Measurements from ENCODE around the gene MYL2. TPM values are rescaled to one million over a fixed set of nuclear protein-coding genes. Genes with fewer than 3 reads are reported as not detected.

Gene MYL2
- total RNA-seq, 2 experiments from 2014 or later = not detected

GRCh38 chr12:110896559-110896958 is 23.8 kb downstream of the MYL2 start:
- H3K4me3 Mint-ChIP-seq = no peak overlapping the region
- Histone ChIP-seq H3K4me1 (ENCODE audit: insufficient read depth, low read length) (peaks cover 4% of the 10 kb centered on the region), H3K27ac (ENCODE audit: low read depth in 1 of 2, low read length in 2 of 2) (no peak overlapping the region), H3K36me3 (ENCODE audit: insufficient read depth, low read length) (no peaks in the 10 kb centered on the region), H3K27me3 (ENCODE audit: control insufficient read depth in 1 of 2, insufficient read depth in 2 of 2, low read length in 2 of 2) (no peaks in the 10 kb centered on the region), H3K9me3 (ENCODE audit: control insufficient read depth in 1 of 2, insufficient read depth in 1 of 2, low read length in 2 of 2) (no peaks in the 10 kb centered on the region), H3K4me3 (ENCODE audit: low read length) (no peak overlapping the region)
- H3K36me3 Mint-ChIP-seq (ENCODE audit: low read depth) = no peaks in the 10 kb centered on the region
- POLR2A ChIA-PET = no interaction called here
- TF ChIP-seq CTCF (IDR thresholded peaks at IDR 0.05) = no peak
- CTCF ChIA-PET = interaction anchor here (1.6 kb wide), 1 partner anchor 9 kb away, joined by 7 read pairs; no protein-coding TSS in a partner anchor
- H3K27ac Mint-ChIP-seq = no peak overlapping the region
- DNase-seq = no peak
- peaks cover 13% of the 10 kb centered on the region for H3K27me3 Mint-ChIP-seq
- no peaks in the 10 kb centered on the region for H3K4me1 Mint-ChIP-seq (ENCODE audit: low read depth)
- ATAC-seq (ENCODE audit: poor library complexity) = no peak
- intact Hi-C loops (cut with DNase I, micrococcal nuclease) = no loop called here
- H3K9me3 Mint-ChIP-seq = no peaks in the 10 kb centered on the region

GRCh38 chr12:110893956-110894355 is 26.4 kb downstream of the MYL2 start:
- H3K4me3 ChIP-seq (ENCODE audit: low read length) = no peak overlapping the region
- ChIA-PET POLR2A (no interaction called here), CTCF (no interaction called here)
- H3K9me3 ChIP-seq (ENCODE audit: control insufficient read depth in 1 of 2, insufficient read depth in 1 of 2, low read length in 2 of 2) = no peaks in the 10 kb centered on the region
- Mint-ChIP-seq H3K4me3 (no peak overlapping the region), H3K4me1 (ENCODE audit: low read depth) (no peaks in the 10 kb centered on the region), H3K36me3 (ENCODE audit: low read depth) (no peaks in the 10 kb centered on the region), H3K27ac (no peak overlapping the region), H3K27me3 (peaks cover 13% of the 10 kb centered on the region), H3K9me3 (no peaks in the 10 kb centered on the region)
- no peaks in the 10 kb centered on the region for H3K36me3 ChIP-seq (ENCODE audit: insufficient read depth, low read length)
- no peak for TF ChIP-seq CTCF (IDR thresholded peaks at IDR 0.05)
- H3K27ac ChIP-seq (ENCODE audit: low read depth in 1 of 2, low read length in 2 of 2) = no peak overlapping the region
- no peaks in the 10 kb centered on the region for H3K27me3 ChIP-seq (ENCODE audit: control insufficient read depth in 1 of 2, insufficient read depth in 2 of 2, low read length in 2 of 2)
- no peak for ATAC-seq (ENCODE audit: poor library complexity)
- no peak for DNase-seq
- intact Hi-C loops (cut with DNase I, micrococcal nuclease) = loop anchor here (1.0 to 2.0 kb wide), 2 partner anchors 419 kb away; no protein-coding TSS in a partner anchor
- peaks cover 4% of the 10 kb centered on the region for H3K4me1 ChIP-seq (ENCODE audit: insufficient read depth, low read length)

DNA sequence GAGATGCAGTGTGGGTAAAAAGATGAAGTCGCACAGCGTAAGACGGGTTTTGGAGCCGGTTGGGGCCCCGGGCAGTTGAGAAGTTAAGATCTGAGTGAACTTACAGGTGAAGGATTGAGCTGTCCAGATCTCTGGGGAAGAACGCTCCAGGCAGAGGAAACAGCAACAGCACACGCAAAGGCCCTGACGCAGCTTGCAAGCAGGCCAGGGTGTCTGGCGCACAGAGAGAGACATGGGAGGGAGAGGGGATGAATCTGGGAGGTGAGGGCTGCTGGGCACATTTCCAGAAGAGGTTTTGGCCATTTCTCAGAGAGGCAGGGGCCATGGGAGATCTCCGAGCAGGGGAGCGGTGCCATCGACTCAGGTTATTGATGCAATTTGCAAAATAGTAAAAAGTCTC is 31.0 kb downstream of the MYL2 start:
- H3K27me3 Mint-ChIP-seq = peaks cover 5% of the 10 kb centered on the region
- intact Hi-C loops (cut with DNase I, micrococcal nuclease) = loop anchor here in 1 of 2 experiments (5.0 to 10.0 kb wide), 7 partner anchors 62 to 787 kb away; partner anchors contain the start of gene ARPC3
- no peak for TF ChIP-seq CTCF (IDR thresholded peaks at IDR 0.05)
- peaks cover 3% of the 10 kb centered on the region for H3K4me1 Mint-ChIP-seq (ENCODE audit: low read depth)
- DNase-seq (no peak), ATAC-seq (ENCODE audit: poor library complexity) (no peak)
- ChIA-PET CTCF (no interaction called here), POLR2A (no interaction called here)
- H3K9me3 Mint-ChIP-seq = no peaks in the 10 kb centered on the region
- Histone ChIP-seq H3K36me3 (ENCODE audit: insufficient read depth, low read length) (no peaks in the 10 kb centered on the region), H3K27me3 (ENCODE audit: control insufficient read depth in 1 of 2, insufficient read depth in 2 of 2, low read length in 2 of 2) (no peaks in the 10 kb centered on the region), H3K27ac (ENCODE audit: low read depth in 1 of 2, low read length in 2 of 2) (no peak overlapping the region), H3K4me1 (ENCODE audit: insufficient read depth, low read length) (peaks cover 12% of the 10 kb centered on the region), H3K9me3 (ENCODE audit: control insufficient read depth in 1 of 2, insufficient read depth in 1 of 2, low read length in 2 of 2) (no peaks in the 10 kb centered on the region), H3K4me3 (ENCODE audit: low read length) (no peak overlapping the region)
- no peaks in the 10 kb centered on the region for H3K36me3 Mint-ChIP-seq (ENCODE audit: low read depth)
- no peak overlapping the region for H3K4me3 Mint-ChIP-seq
- H3K27ac Mint-ChIP-seq = no peak overlapping the region
